Activated CD4-positive, CD25-positive, alpha-beta regulatory T cell treated with anti-CD3 and anti-CD28 coated beads, Interleukin-2, amount 50 U/mL, for 24 hours (primary cell): ENCODE data around the gene PCSK5.
A peak's percentile ranks its signal among the peaks of the same experiment; 100 is the strongest.

ENCODE experiments used
- ATAC-seq, 2 donors: fragments of 150-1000 bp; cut with Tn5 transposase; one replicate each; pipeline ENCODE4 v1.10.0; 2021; ENCODE audit warnings: mild to moderate bottlenecking in 1 of 2, moderate library complexity in 1 of 2

Gene PCSK5

DNA sequence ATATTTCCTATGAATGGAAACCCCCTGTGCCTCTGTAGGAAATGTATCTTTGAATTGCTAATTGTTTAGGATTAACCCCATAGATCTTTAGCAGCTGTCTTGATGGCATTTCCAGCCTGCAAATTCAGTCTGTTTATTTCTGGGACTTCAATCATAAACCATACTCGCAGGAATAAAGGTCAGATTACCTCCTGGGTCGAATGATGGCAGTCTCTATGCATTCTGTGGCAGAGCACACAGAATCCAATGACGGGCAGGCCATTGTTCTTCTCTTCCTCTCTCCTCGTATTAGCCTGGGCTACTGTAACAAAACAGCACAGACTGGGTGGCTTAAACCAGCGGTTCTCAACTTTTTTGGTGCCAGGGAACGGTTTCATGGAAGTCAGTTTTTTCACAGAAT is 199.9 kb downstream of the PCSK5 start:
- ATAC-seq: no peak

DNA sequence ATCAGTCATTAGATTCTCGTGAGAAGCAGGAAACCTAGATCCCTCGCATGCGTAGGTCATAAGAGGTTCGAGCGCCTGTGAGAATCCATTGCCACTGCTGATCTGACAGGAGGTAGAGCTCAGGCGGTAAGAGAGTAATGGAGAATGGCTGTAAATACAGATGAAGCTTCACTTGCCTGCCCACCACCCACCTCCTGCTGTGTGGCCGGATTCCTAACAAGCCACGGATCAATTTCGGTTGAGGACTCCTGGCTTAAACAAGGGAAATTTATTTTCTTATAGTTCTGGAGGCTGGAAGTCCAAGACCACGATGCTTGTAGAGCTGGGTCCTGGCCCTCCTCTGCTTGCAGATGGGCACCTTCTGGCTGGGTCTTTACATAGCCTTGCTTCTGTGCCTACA is 200.4 kb downstream of the PCSK5 start:
- no peak for ATAC-seq

DNA sequence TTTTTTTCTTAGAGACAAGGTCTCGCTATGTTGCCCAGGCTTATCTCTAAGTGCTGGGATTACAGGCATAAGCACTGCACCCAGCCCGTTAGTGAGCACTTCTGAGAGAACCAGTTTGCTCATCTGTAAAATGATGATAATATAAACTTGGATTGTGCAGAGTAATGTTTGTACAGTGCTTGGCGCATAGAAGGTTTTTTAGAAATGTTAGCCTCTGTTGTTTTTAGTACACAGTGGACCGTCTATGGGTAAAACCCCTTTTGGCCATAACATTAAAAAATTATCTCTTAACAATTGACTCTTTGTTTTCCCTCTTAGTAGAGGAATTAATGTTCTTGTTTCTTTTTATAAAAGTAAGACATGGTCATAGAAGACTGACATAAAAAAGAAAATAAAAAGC is 202.1 kb downstream of the PCSK5 start:
- no peak for ATAC-seq

- no peak for ATAC-seq
These were observed 205.1 kb downstream of the PCSK5 start for GRCh38 chr9:76095585-76095984.

DNA sequence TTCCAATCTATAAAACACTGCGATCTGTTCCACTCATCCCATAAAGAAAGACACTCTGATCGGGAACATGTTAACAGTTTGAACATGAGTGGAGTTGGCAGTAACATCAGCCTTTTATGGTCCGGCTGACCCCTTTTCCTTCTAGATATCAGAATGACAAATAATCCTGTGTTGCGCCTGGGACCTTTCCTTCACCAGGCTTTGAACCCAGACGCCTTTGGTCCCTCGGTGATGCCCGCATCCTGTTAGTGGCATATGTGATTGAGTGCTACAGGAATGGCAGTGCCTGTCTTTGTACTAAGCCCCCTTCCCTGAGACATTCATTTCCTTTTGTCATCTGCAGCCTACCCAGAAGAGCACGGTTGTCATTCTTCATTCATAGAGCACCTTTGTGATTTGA is 209.0 kb downstream of the PCSK5 start:
- ATAC-seq: no peak

- no peak for ATAC-seq
These were observed 210.6 kb downstream of the PCSK5 start for GRCh38 chr9:76101075-76101474.

DNA sequence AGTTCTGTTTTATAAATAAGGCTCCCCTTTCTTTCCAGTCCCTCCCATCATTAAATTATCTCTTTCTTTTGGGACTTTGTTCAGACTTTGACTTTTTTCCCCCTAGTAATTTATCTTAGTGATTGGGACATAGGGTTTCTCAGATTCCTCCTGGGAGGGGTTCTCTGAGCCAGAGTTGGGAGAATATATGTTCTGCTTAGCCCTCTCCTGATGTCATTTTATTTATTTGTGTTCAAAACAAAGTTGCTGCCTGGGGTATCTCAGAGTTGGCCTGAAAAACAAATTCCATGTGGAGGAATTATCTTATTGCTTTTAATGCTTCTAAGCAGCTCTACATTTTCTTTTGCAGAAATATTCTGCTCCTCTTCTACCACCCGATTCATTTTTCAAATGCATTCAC is 211.0 kb downstream of the PCSK5 start:
- ATAC-seq: no peak

DNA sequence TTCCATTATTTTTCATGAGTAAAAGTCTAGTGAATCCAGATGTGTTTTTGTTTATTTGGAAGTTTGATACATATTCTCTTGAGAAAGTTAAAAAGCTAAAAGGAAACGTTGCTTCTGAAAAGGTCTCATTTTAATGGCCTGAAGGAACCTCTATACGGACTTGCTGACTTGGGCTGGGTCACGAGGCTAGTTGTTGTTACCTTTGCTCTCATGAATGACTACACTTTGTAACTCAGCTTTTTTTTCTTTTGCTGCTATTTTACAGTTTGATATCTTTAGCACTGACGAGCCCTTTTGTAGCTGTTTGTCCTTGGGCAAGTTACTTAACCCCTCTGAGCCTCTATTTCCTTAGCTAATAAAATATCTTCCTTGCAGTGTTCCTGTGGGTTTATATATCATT is 211.5 kb downstream of the PCSK5 start:
- no peak for ATAC-seq

DNA sequence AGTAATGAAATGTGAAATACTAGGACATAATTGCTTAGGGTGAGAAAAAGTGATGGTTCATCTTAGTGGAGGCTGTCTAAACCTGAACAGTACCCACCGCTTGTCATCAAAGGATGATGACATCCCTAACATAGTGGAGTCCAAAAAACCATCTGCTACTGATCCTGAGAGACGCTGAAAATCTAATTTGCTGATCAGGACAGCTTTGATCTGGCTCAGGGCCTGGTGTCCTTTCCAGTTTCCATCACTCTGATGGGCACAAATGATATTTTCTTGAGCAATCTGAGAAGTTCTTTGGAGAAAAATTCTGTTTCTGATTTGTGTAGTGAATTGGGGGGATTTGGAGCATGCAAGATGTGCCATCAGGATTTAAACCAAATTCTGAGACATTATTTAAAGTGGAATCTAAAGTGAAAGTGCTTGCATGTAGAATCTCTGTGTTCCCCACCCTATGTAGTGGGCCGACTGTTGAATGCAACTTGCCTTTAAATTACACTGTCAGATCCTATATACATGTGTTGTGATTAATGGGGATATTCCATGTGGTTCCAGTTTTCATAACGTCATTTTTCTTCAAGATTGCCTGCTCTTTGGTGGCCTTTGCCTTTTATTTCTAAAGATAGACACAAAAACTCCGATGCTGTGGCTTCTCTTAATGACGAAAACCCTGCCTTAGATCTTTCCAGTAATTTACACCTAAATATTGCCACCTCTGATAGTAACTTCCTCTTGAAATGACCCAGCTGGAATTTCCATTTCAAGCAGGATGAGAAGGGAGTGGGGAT is 213.2 kb downstream of the PCSK5 start:
- no peak for ATAC-seq

DNA sequence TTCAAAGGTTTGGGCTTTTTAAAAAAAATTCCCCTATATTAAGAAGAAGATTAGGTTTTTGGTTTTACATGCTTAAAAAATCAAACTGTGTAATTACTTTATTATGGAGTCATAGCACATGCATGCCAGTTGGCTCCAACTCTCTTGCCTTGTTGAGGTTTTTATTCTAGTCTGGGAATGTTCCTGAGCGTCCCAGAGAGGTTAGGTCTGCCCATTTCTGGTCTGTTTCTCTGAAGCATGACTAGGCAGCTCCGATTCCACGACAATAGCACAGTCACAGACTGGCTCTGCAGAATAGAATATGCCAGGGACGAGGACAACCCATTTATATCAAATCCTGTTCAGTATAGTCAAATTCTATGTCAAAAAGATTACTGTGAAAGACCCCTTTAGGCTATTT is 217.0 kb downstream of the PCSK5 start:
- ATAC-seq: no peak

DNA sequence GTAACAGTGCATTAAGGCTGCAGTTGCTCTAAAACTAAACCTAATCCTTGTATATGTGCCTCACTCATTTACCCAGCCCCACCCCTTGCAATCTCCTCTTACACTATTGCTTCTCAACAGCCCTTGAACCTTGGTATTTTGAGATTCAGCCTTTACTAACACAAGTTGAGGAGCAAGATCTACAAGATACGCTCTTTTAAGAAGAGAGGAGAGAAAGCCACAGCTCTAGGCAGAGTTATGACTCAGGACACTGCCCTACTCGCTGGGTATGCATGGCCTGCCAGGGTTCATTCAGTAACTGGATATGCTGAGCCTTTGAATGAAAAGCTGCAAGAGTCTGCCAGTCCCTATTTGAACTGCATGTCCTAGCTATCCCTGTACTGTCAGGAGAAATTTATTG is 219.5 kb downstream of the PCSK5 start:
- ATAC-seq: no peak

- ATAC-seq: no peak
These were observed 221.7 kb downstream of the PCSK5 start for GRCh38 chr9:76112151-76112550.

DNA sequence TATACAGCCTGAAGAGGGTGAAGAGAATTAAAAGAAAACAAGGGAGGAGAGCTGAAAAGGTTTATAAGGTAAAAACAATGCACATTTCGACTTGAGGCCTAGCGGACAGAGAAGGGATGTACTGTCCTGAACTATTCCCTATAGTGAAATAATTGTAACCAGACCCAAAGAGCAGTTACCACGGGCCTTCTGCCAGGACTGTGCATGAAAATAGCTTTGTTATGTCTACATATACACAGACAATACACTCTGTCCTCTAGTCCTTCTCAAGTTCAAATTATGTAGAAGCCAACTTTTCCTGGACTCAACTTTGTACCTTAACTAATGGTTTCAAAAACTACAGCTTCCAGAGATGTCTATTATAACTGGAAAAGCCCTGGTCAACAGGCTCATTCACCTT is 223.7 kb downstream of the PCSK5 start:
- ATAC-seq: no peak

DNA sequence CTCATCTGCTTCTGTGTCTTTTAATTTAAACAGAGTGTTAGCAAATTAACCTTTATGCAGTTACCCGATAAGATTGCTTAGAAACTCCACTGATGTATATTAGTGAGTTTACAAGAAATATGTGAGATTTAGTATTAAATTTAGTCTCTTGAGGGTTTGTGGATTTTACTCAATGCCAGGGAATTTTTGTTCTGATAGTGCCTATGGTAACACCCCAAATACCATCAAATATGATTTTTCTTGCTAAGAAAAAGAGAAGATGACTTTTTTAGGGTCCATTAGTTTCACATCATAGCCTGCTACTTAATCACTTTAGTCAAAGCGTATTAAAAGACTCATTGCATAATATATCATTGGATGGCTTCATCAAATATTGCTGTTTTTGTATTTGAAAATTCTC is 224.9 kb downstream of the PCSK5 start:
- ATAC-seq: no peak

DNA sequence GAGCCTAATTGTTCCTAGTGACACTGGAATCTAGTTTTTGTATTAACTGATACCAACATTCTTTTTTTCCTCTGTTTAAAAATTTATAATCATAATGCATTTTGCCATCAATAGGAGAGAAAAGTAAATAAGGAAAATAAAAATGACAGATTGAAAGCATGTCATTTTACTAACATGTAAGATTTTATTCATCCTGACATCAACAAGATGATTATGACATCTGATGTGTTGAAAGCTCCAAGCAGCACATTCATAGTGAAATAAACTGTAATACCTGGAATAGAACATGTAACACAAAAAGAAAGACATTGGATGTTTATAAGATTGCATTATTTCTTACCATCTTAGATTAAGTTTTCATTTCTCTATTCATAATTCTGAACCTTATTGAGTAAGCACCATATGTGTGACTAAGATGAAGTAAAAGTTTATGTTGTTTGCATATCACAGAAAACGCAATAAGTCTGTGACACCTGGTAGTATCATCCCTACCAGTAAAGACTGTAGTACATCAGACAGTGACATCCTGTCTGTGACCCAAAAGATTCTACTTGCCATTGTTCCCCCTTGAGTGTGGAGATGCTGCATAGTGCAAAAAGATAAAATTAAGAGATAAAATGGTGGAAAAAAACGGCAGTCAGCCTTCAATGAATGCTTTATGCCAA is 225.6 kb downstream of the PCSK5 start:
- ATAC-seq: peak; percentile 32 to 68

DNA sequence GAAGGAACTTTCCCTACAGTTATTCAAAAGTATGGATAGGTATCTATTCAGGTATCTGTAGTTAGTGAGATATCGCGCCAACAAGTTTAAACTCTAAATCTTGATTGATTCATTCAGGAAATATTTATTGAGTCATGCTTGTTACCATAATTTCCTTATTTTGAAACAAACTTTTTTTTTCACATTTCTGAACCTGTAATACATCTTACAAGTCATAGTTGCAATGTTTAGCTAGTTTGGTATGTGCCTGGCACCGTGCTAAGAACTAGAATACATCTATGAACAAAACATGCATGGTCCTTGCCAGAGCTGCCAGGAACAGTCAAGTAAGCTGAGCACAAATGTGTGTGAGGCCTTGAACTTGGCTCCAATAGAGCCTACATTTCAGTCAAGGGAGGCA is 226.4 kb downstream of the PCSK5 start:
- no peak for ATAC-seq

DNA sequence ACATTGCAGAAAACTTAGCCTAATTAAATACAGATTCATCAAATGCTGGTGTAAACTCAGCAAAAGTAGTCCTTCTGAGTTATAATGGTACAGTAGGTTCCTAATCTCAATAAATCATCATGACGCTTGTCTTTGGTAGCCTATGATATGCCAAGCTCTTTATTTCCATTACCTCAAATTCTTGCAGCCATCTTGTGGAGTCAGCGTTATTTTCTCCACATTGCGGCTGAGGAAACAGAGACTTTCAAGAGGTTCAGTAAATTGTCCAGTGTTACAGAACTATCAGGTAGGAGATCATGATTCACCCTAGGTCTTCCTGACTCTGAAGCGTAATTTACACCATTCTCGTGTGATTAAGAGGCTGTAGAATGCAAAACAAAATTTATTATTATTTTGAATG is 237.2 kb downstream of the PCSK5 start:
- ATAC-seq: no peak

GRCh38 chr9:76135902-76136301 is 245.4 kb downstream of the PCSK5 start:
- no peak for ATAC-seq

GRCh38 chr9:76136986-76137385 is 246.5 kb downstream of the PCSK5 start:
- ATAC-seq: no peak

DNA sequence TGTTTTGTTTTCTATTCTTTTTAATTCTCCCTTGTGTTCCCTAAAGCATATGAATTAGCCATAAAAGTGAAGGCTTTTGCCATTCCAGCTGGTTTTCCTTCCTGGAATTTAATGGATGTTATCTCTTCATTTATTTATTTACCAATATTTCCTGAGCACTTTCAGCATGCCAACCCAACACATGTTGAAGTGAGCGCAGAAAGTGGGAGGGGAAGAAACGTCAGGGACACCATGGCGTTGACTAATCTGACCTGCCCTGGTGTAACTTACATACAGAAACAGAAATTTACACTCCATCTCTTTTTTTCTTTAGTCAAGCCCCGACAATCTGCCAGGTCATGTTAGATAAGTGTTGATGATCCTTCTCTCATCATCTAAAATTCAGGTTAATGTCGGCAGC is 247.5 kb downstream of the PCSK5 start:
- ATAC-seq: no peak

DNA sequence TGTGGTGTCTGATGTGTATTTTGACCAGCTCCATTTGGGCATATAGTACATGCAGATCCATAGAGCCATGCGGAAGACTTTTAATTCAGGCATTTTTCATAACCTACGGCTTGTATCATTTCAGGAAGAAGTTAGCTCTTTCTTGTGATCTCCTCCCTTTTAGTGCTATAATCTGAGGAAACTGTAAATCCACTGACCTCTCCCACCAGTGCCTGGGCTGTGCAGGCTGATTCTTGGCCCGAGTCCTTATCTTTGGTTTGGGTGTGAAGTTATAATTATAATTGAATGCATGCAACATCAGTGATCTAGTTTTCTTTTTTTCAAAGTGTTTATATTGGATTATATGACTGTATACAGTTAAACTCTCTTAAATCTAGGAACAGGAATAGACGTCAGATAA is 247.9 kb downstream of the PCSK5 start:
- no peak for ATAC-seq

GRCh38 chr9:76143834-76144233 is 253.4 kb downstream of the PCSK5 start:
- ATAC-seq: no peak

DNA sequence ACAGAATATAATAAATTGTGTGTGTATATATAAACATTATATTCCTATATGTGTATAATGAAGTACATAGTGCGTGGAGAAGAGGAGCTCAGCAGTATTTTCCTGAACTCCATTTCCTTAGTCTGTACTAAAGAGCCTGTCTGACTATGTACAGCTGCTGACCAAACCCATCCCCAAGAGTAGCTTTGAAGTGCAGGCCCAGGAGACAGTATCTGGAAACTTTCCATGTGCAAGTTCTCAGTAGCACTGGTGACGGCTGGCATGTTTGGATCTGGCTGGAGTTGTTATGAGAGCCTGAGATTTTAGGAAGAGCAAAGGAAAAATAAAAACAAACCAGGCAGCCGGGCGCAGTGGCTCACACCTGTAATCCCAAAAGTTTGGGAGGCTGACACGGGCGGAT is 259.5 kb downstream of the PCSK5 start:
- ATAC-seq: no peak

DNA sequence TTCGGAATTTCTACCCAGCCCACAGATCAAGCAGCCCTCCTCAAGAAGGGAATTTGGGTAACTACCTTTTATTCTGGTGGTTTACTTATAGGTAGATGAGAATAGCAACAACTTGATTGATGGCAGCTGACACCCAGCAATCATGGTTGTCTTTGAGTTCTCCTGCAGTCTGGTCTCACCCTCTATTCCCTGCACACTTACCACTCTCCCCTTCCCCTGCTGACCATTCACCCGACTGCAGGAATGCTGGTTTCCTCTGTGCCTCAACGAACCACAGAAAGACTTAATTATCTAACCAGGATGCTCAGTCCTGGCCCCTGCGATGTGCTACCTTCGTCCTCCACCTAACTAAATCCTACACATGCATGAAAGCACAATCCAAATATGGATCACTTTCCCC is 260.8 kb downstream of the PCSK5 start:
- ATAC-seq: no peak

- no peak for ATAC-seq
These were observed 262.9 kb downstream of the PCSK5 start for GRCh38 chr9:76153339-76153738.
